Left ventricle myocardium inferior (tissue), 1 donor: Measurements from ENCODE around the gene COL18A1. TPM values are rescaled to one million over a fixed set of nuclear protein-coding genes. Genes with fewer than 3 reads are reported as not detected.

Experiments used
- DNase-seq: peaks from one replicate; pipeline ENCODE4 v3.0.0-alpha.2; 2020
- H3K27ac ChIP-seq: fragments of 200-600 bp; replicated peaks from 2 replicates; pipeline ENCODE4 v1.8.0; 2021
- H3K27me3 ChIP-seq: fragments of 200-600 bp; 2 replicates; pipeline ENCODE4 v1.8.0; 2021; ENCODE audit warnings: low read depth
- H3K36me3 ChIP-seq: fragments of 200-600 bp; 2 replicates; pipeline ENCODE4 v1.8.0; 2021
- H3K4me1 ChIP-seq: fragments of 200-600 bp; 2 replicates; pipeline ENCODE4 v1.8.0; 2021
- H3K4me3 ChIP-seq: fragments of 200-600 bp; 2 replicates; pipeline ENCODE4 v1.8.0; 2021; ENCODE audit warnings: mild to moderate bottlenecking, moderate library complexity
- H3K9me3 ChIP-seq: fragments of 200-600 bp; replicated peaks from 2 replicates; pipeline ENCODE4 v1.8.0; 2021
- CTCF ChIP-seq: fragments of 200-600 bp; IDR thresholded peaks from 2 replicates; pipeline ENCODE4 v1.8.0; 2021; ENCODE audit warnings: antibody characterized with exemption, mild to moderate bottlenecking, borderline replicate concordance
- intact Hi-C: fragments of 100-400 bp; cut with micrococcal nuclease; formaldehyde crosslinking; loops from one replicate; pipeline ENCODE4 v1.11.0; 2022
- total RNA-seq: library from RNA; stranded (reverse); fragmentation: NEBNext Ultra II Directional; extraction: Animal tissue kit (Norgen Biotek cat#: 25700); gene quantifications from one replicate; pipeline ENCODE4 v1.2.1, GENCODE V29; 2021
- donor health status: DM: no; HTN: yes; CAD: no; lungs with severe emphysema.

Gene COL18A1
- total RNA-seq, 1 donor from 2014 or later = 66.5 TPM

GRCh38 chr21:45410865-45411809 is 6.2 kb downstream of the COL18A1 start:
- peak overlapping the region; percentile 38 for H3K4me3 ChIP-seq
- H3K9me3 ChIP-seq = no peaks in the 10 kb centered on the region
- no peaks in the 10 kb centered on the region for H3K27me3 ChIP-seq
- DNase-seq = peak; percentile 76
- intact Hi-C loops = no loop called here
- no peak for TF ChIP-seq CTCF
- H3K4me1 ChIP-seq = peaks cover 91% of the 10 kb centered on the region
- no peaks in the 10 kb centered on the region for H3K36me3 ChIP-seq
- peak overlapping the region; percentile 96 for H3K27ac ChIP-seq

- H3K36me3 ChIP-seq = no peaks in the 10 kb centered on the region
- TF ChIP-seq CTCF = no peak
- H3K27ac ChIP-seq = peak overlapping the region; percentile 96
Observed at GRCh38 chr21:45411810-45412206, 6.8 kb downstream of the COL18A1 start.

GRCh38 chr21:45412491-45412890 is 7.5 kb downstream of the COL18A1 start:
- H3K27ac ChIP-seq = peak overlapping the region; percentile 96
- no peak overlapping the region for H3K4me3 ChIP-seq
- H3K36me3 ChIP-seq = no peaks in the 10 kb centered on the region
- no peaks in the 10 kb centered on the region for H3K27me3 ChIP-seq
- intact Hi-C loops = no loop called here
- H3K9me3 ChIP-seq = no peaks in the 10 kb centered on the region
- peak; percentile 5 for DNase-seq
- H3K4me1 ChIP-seq = peaks cover 90% of the 10 kb centered on the region
- TF ChIP-seq CTCF = no peak

More at GRCh38 chr21:45411810-45412206, 6.8 kb downstream of the COL18A1 start:
- intact Hi-C loops = no loop called here
- peaks cover 90% of the 10 kb centered on the region for H3K4me1 ChIP-seq
- no peaks in the 10 kb centered on the region for H3K9me3 ChIP-seq
- H3K27me3 ChIP-seq = no peaks in the 10 kb centered on the region
- H3K4me3 ChIP-seq = no peak overlapping the region
- no peak for DNase-seq

GRCh38 chr21:45412909-45413611 is 8.1 kb downstream of the COL18A1 start:
- H3K27ac ChIP-seq = peak overlapping the region; percentile 36
- H3K9me3 ChIP-seq = no peaks in the 10 kb centered on the region
- no peaks in the 10 kb centered on the region for H3K27me3 ChIP-seq
- H3K4me3 ChIP-seq = no peak overlapping the region
- H3K36me3 ChIP-seq = no peaks in the 10 kb centered on the region
- peaks cover 90% of the 10 kb centered on the region for H3K4me1 ChIP-seq
- intact Hi-C loops = no loop called here
- DNase-seq = peak; percentile 13
- no peak for TF ChIP-seq CTCF

GRCh38 chr21:45413922-45414321 is 9.0 kb downstream of the COL18A1 start:
- no peak overlapping the region for H3K4me3 ChIP-seq
- no peaks in the 10 kb centered on the region for H3K9me3 ChIP-seq
- intact Hi-C loops = no loop called here
- H3K4me1 ChIP-seq = peaks cover 90% of the 10 kb centered on the region
- no peaks in the 10 kb centered on the region for H3K36me3 ChIP-seq
- TF ChIP-seq CTCF = no peak
- peak overlapping the region; percentile 36 for H3K27ac ChIP-seq
- H3K27me3 ChIP-seq = no peaks in the 10 kb centered on the region
- peak; percentile 14 for DNase-seq
